Muscle layer of duodenum (tissue), 2 donors: Measurements from ENCODE around the gene PTTG1.

ENCODE experiments used
- H3K27ac ChIP-seq: one replicate; pipeline ENCODE4 v1.7.0; 2013; ENCODE audit warnings: mild to moderate bottlenecking, low read length
- H3K27me3 ChIP-seq: one replicate; pipeline ENCODE4 v1.7.0; 2013; ENCODE audit warnings: low read depth, mild to moderate bottlenecking, control low read depth, low read length
- H3K36me3 ChIP-seq, 2 donors: one replicate each; pipeline ENCODE4 v1.7.0; 2013; ENCODE audit warnings: low read length in 2 of 2, control low read depth in 1 of 2, mild to moderate bottlenecking in 1 of 2; ENCODE audit not compliant: insufficient read depth in 2 of 2, control insufficient read depth in 1 of 2
- H3K4me1 ChIP-seq, 2 donors: one replicate each; pipeline ENCODE4 v1.7.0; 2013; ENCODE audit warnings: low read length in 2 of 2, mild to moderate bottlenecking in 2 of 2, control low read depth in 1 of 2, moderate library complexity in 1 of 2; ENCODE audit not compliant: insufficient read depth in 2 of 2, control insufficient read depth in 1 of 2
- H3K4me3 ChIP-seq, 2 donors: one replicate each; pipeline ENCODE4 v1.7.0; 2013; ENCODE audit warnings: low read length in 2 of 2, low read depth in 1 of 2, mild to moderate bottlenecking in 1 of 2
- H3K9me3 ChIP-seq, 2 donors: one replicate each; pipeline ENCODE4 v1.7.0; 2013; ENCODE audit warnings: low read length in 2 of 2, control low read depth in 1 of 2, mild to moderate bottlenecking in 1 of 2; ENCODE audit not compliant: control insufficient read depth in 1 of 2
- donor health status: healthy.

PTTG1 gene

GRCh38 chr5:160421625-160422258 is at the start of gene PTTG1:
Gene PTTG1 (plus strand): TSS chr5:160421855. CDS start chr5:160422313, 458 bp downstream.
- no peak within 1 kb of the TSS for H3K27ac ChIP-seq
- H3K27me3 ChIP-seq, result no peaks in the 10 kb centered on the region
- peak within 1 kb of the TSS; percentile 73 to 81 for H3K4me3 ChIP-seq
- H3K4me1 ChIP-seq, result peaks cover 10 to 28% of the 10 kb centered on the region in 2 donors
- no peaks in the 10 kb centered on the region for H3K36me3 ChIP-seq
- no peaks in the 10 kb centered on the region for H3K9me3 ChIP-seq

DNA sequence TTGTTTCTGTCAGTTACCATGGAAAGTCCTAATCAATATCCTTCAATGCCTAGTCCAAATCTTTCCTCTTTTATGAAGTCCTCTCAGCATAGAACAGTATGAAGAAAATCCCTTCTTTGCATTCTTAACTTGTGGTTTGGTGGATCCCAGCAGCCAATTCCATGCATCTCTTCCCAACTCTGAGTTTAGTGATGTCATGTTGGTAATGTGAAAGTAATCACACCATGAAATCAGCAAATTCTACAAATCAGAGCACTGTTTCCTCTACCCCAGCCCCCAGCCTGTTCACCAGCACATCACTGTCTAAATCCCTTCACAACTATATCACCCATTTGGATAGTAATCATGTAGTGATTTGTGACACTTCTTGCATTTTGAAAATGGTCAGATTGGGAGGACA is 46.5 kb upstream of the PTTG1 start:
- H3K27ac ChIP-seq, result no peak overlapping the region
- H3K4me1 ChIP-seq, result peaks cover 0 to 4% of the 10 kb centered on the region in 2 donors
- no peaks in the 10 kb centered on the region for H3K27me3 ChIP-seq
- H3K4me3 ChIP-seq, result no peak overlapping the region
- H3K9me3 ChIP-seq, result no peaks in the 10 kb centered on the region
- no peaks in the 10 kb centered on the region for H3K36me3 ChIP-seq

GRCh38 chr5:160375701-160376100 is 46.0 kb upstream of the PTTG1 start:
- Histone ChIP-seq H3K4me1 (peaks cover 0 to 4% of the 10 kb centered on the region in 2 donors), H3K4me3 (no peak overlapping the region), H3K9me3 (no peaks in the 10 kb centered on the region), H3K36me3 (no peaks in the 10 kb centered on the region), H3K27ac (no peak overlapping the region), H3K27me3 (no peaks in the 10 kb centered on the region)

DNA sequence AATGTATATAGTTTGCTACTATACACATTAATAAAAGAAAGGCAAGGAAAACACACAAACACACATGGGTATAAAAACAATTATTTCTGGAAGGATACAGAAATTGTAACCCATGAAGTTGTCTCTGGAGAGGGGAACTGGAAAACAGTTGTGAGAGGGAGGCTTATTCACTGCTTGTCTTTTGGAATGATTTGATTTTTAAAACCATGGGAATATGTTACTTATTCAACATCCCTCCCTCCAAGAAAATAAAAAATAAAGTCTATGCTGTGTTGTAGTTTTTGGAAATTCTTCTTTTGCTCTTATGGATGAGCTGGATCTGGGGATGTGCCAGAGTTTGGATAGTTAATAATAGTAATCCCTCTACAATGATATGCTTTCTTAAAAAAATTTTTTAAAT is 45.2 kb upstream of the PTTG1 start:
- H3K27ac ChIP-seq, result no peak overlapping the region
- no peaks in the 10 kb centered on the region for H3K36me3 ChIP-seq
- no peaks in the 10 kb centered on the region for H3K27me3 ChIP-seq
- H3K4me3 ChIP-seq, result no peak overlapping the region
- peaks cover 0 to 4% of the 10 kb centered on the region in 2 donors for H3K4me1 ChIP-seq
- H3K9me3 ChIP-seq, result no peaks in the 10 kb centered on the region

- Histone ChIP-seq H3K9me3 (no peaks in the 10 kb centered on the region), H3K4me3 (no peak overlapping the region), H3K27ac (no peak overlapping the region), H3K4me1 (peaks cover 0 to 4% of the 10 kb centered on the region in 2 donors), H3K36me3 (no peaks in the 10 kb centered on the region), H3K27me3 (no peaks in the 10 kb centered on the region)
These were observed 44.0 kb upstream of the PTTG1 start for GRCh38 chr5:160377651-160378050.

GRCh38 chr5:160378330-160378729 is 43.3 kb upstream of the PTTG1 start:
- Histone ChIP-seq H3K4me3 (no peak overlapping the region), H3K27ac (no peak overlapping the region), H3K27me3 (no peaks in the 10 kb centered on the region)

DNA sequence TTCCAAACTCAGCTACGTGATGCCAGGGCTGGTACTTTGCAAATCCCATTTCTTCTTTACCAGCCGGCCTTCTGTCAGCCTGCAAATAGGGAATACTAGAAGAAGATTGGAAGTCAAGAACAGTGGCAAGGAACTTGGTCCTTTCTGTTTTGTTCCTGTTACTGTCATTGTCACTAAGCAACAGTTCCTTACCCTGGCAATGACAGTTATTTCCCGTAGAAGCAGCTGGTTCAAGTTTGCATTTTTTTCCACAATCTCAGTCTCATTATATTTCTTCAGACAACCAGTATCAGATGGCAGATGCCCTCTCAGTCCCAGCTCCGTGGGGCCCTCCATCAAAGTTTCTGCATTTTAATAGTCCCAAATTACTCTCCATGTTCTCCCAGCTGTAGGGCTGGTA is 42.1 kb upstream of the PTTG1 start:
- H3K4me1 ChIP-seq, result peaks cover 0 to 4% of the 10 kb centered on the region in 2 donors
- H3K4me3 ChIP-seq, result no peak overlapping the region
- H3K27ac ChIP-seq, result no peak overlapping the region
- H3K27me3 ChIP-seq, result no peaks in the 10 kb centered on the region
- no peaks in the 10 kb centered on the region for H3K36me3 ChIP-seq
- no peaks in the 10 kb centered on the region for H3K9me3 ChIP-seq

More at GRCh38 chr5:160378330-160378729, 43.3 kb upstream of the PTTG1 start:
- Histone ChIP-seq H3K9me3 (no peaks in the 10 kb centered on the region), H3K4me1 (peaks cover 0 to 4% of the 10 kb centered on the region in 2 donors), H3K36me3 (no peaks in the 10 kb centered on the region)

GRCh38 chr5:160380041-160380440 is 41.6 kb upstream of the PTTG1 start:
- Histone ChIP-seq H3K9me3 (no peaks in the 10 kb centered on the region), H3K4me3 (no peak overlapping the region), H3K27ac (no peak overlapping the region)

GRCh38 chr5:160382346-160382745 is 39.3 kb upstream of the PTTG1 start:
- Histone ChIP-seq H3K27me3 (no peaks in the 10 kb centered on the region), H3K9me3 (peaks cover 0 to 7% of the 10 kb centered on the region in 2 donors), H3K4me1 (no peaks in the 10 kb centered on the region), H3K36me3 (no peaks in the 10 kb centered on the region), H3K4me3 (no peak overlapping the region), H3K27ac (no peak overlapping the region)

More at GRCh38 chr5:160380041-160380440, 41.6 kb upstream of the PTTG1 start:
- no peaks in the 10 kb centered on the region for H3K27me3 ChIP-seq
- no peaks in the 10 kb centered on the region for H3K36me3 ChIP-seq
- peaks cover 0 to 4% of the 10 kb centered on the region in 2 donors for H3K4me1 ChIP-seq

DNA sequence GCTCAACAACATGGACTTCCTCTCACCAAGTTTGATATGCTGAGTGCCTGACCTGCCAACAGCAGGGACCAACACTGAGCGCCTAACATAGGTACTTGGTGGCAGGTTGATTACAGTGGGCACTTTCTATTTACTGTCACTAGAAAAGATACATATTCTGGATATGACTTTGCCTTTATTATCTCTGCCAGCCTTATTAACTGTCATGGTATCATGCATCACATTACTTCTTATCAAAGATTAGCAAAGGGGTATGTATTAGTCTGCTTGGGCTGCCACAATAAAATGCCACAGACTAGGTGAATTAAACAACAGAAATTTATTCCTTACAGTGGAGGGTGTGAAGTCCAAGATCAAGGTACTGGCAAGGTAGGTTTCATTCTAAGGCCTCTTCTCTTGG is 37.0 kb upstream of the PTTG1 start:
- H3K4me3 ChIP-seq, result no peak overlapping the region
- H3K4me1 ChIP-seq, result no peaks in the 10 kb centered on the region
- H3K27me3 ChIP-seq, result no peaks in the 10 kb centered on the region
- peaks cover 0 to 10% of the 10 kb centered on the region in 2 donors for H3K9me3 ChIP-seq
- H3K36me3 ChIP-seq, result no peaks in the 10 kb centered on the region
- H3K27ac ChIP-seq, result no peak overlapping the region

DNA sequence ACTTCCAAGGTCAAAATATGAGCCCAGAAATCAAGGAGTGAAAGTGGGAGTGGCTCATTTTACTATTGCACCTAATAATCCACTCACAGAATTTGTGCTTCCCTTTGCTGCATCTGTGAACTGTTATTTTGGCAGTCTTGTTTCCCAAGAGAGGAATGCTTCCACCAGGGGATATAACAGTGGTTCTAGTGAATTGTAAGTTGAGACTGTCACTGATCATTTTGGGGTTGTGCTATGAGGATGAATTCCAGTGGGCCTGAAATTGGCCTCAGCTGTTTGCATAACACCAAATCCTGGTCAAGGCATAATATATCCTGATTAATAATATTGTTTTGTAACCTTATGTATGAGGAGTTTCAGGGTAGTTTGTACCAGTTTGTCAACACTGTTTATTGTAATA is 36.2 kb upstream of the PTTG1 start:
- H3K4me3 ChIP-seq, result no peak overlapping the region
- no peak overlapping the region for H3K27ac ChIP-seq
- no peaks in the 10 kb centered on the region for H3K4me1 ChIP-seq
- H3K36me3 ChIP-seq, result no peaks in the 10 kb centered on the region
- H3K27me3 ChIP-seq, result no peaks in the 10 kb centered on the region
- H3K9me3 ChIP-seq, result peaks cover 0 to 10% of the 10 kb centered on the region in 2 donors

GRCh38 chr5:160387445-160387844 is 34.2 kb upstream of the PTTG1 start:
- H3K36me3 ChIP-seq, result no peaks in the 10 kb centered on the region

More at GRCh38 chr5:160387445-160387844, 34.2 kb upstream of the PTTG1 start:
- Histone ChIP-seq H3K27ac (no peak overlapping the region), H3K9me3 (peaks cover 0 to 10% of the 10 kb centered on the region in 2 donors), H3K27me3 (no peaks in the 10 kb centered on the region), H3K4me1 (no peaks in the 10 kb centered on the region), H3K4me3 (no peak overlapping the region)
